ENCODE data around the gene CAPZB.

The CAPZB gene

GRCh38 chr1:19479351-19480120, 5.8 kb downstream of the CAPZB start:
- H3K9me2 ChIP-seq (ENCODE audit: low read depth, low read length), result no peaks in the 10 kb centered on the region
- H3K4me2 ChIP-seq (ENCODE audit: low read length), result no peak overlapping the region
- H3K27me3 ChIP-seq (ENCODE audit: insufficient read depth, low read length), result no peaks in the 10 kb centered on the region
- H4K20me1 ChIP-seq (ENCODE audit: insufficient read depth, low read length), result no peaks in the 10 kb centered on the region
- peaks cover 83% of the 10 kb centered on the region for H3K79me2 ChIP-seq (ENCODE audit: insufficient read depth, low read length)
- no peaks in the 10 kb centered on the region for H3K9me3 ChIP-seq (ENCODE audit: low read length)
- H3K27ac ChIP-seq (ENCODE audit: low read depth, low read length, poor library complexity, severe bottlenecking), result no peak overlapping the region
- no peak overlapping the region for H2AFZ ChIP-seq (ENCODE audit: low read length)
- no peaks in the 10 kb centered on the region for H3F3A ChIP-seq (ENCODE audit: insufficient read depth, low read length)
- TF ChIP-seq EZH2 (IDR thresholded peaks at IDR 0.05; ENCODE audit: borderline replicate concordance, low read length) (no peak), CTCF (IDR thresholded peaks at IDR 0.05; ENCODE audit: low read length) (no peak)
- no peak overlapping the region for H3K9ac ChIP-seq (ENCODE audit: low read length)
- peaks cover 67% of the 10 kb centered on the region for H3K4me1 ChIP-seq (ENCODE audit: insufficient read depth, low read length, severe bottlenecking)
- H3K4me3 ChIP-seq (ENCODE audit: low read depth, low read length, poor library complexity, severe bottlenecking), result no peak overlapping the region
- peaks cover 30% of the 10 kb centered on the region; the same call in 1 of the 2 replicates for H3K36me3 ChIP-seq (ENCODE audit: insufficient read depth, low read length)

GRCh38 chr1:19478322-19478721, 7.0 kb downstream of the CAPZB start:
- peaks cover 75% of the 10 kb centered on the region for H3K79me2 ChIP-seq (ENCODE audit: insufficient read depth, low read length)
- H3K4me2 ChIP-seq (ENCODE audit: low read length), result peak overlapping the region; percentile 58
- H3K9me3 ChIP-seq (ENCODE audit: low read length), result no peaks in the 10 kb centered on the region
- H3K27ac ChIP-seq (ENCODE audit: low read depth, low read length, poor library complexity, severe bottlenecking), result peak overlapping the region; percentile 80
- peaks cover 38% of the 10 kb centered on the region; the same call in 1 of the 2 replicates for H3K36me3 ChIP-seq (ENCODE audit: insufficient read depth, low read length)
- H3K4me3 ChIP-seq (ENCODE audit: low read depth, low read length, poor library complexity, severe bottlenecking), result peak overlapping the region; percentile 15
- TF ChIP-seq CTCF (IDR thresholded peaks at IDR 0.05; ENCODE audit: low read length) (no peak), EZH2 (IDR thresholded peaks at IDR 0.05; ENCODE audit: borderline replicate concordance, low read length) (no peak)
- no peak overlapping the region for H2AFZ ChIP-seq (ENCODE audit: low read length)
- H3K9me2 ChIP-seq (ENCODE audit: low read depth, low read length), result no peaks in the 10 kb centered on the region
- H3K27me3 ChIP-seq (ENCODE audit: insufficient read depth, low read length), result no peaks in the 10 kb centered on the region
- H3F3A ChIP-seq (ENCODE audit: insufficient read depth, low read length), result no peaks in the 10 kb centered on the region
- H3K4me1 ChIP-seq (ENCODE audit: insufficient read depth, low read length, severe bottlenecking), result peaks cover 55% of the 10 kb centered on the region
- peak overlapping the region; percentile 46; the same call in 1 of the 2 replicates for H3K9ac ChIP-seq (ENCODE audit: low read length)
- no peaks in the 10 kb centered on the region for H4K20me1 ChIP-seq (ENCODE audit: insufficient read depth, low read length)

- Histone ChIP-seq H3K4me3 (ENCODE audit: low read depth, low read length, poor library complexity, severe bottlenecking) (peak overlapping the region; percentile 34), H3K9me2 (ENCODE audit: low read depth, low read length) (no peaks in the 10 kb centered on the region), H2AFZ (ENCODE audit: low read length) (no peak overlapping the region), H3K79me2 (ENCODE audit: insufficient read depth, low read length) (peaks cover 67% of the 10 kb centered on the region), H3K4me1 (ENCODE audit: insufficient read depth, low read length, severe bottlenecking) (peaks cover 47% of the 10 kb centered on the region), H3F3A (ENCODE audit: insufficient read depth, low read length) (no peaks in the 10 kb centered on the region), H4K20me1 (ENCODE audit: insufficient read depth, low read length) (no peaks in the 10 kb centered on the region), H3K4me2 (ENCODE audit: low read length) (peak overlapping the region; percentile 58), H3K9me3 (ENCODE audit: low read length) (no peaks in the 10 kb centered on the region), H3K9ac (ENCODE audit: low read length) (peak overlapping the region; percentile 46; the same call in 1 of the 2 replicates), H3K36me3 (ENCODE audit: insufficient read depth, low read length) (peaks cover 34% of the 10 kb centered on the region; the same call in 1 of the 2 replicates), H3K27me3 (ENCODE audit: insufficient read depth, low read length) (no peaks in the 10 kb centered on the region), H3K27ac (ENCODE audit: low read depth, low read length, poor library complexity, severe bottlenecking) (peak overlapping the region; percentile 80)
- TF ChIP-seq CTCF (IDR thresholded peaks at IDR 0.05; ENCODE audit: low read length) (no peak), EZH2 (IDR thresholded peaks at IDR 0.05; ENCODE audit: borderline replicate concordance, low read length) (no peak)
Observed at GRCh38 chr1:19477284-19478249, 7.8 kb downstream of the CAPZB start.

All from OCI-LY1 (cell line).